Suprapubic skin (tissue), 4 donors: Measurements from ENCODE around the gene COL18A1. TPM values are rescaled to one million over a fixed set of nuclear protein-coding genes. Genes with fewer than 3 reads are reported as not detected.

Source experiments
- DNase-seq, 2 donors: peaks; one replicate each; pipeline ENCODE4 v3.0.0-alpha.2; 2019; ENCODE audit warnings: low spot score in 2 of 2
- H3K27ac ChIP-seq: fragments of 200-600 bp; sonication (generic); one replicate; pipeline ENCODE4 v1.5.1; 2019
- H3K27me3 ChIP-seq: fragments of 200-600 bp; sonication (generic); one replicate; pipeline ENCODE4 v1.5.1; 2019
- H3K36me3 ChIP-seq: fragments of 200-600 bp; sonication (generic); one replicate; pipeline ENCODE4 v1.5.1; 2019
- H3K4me1 ChIP-seq: fragments of 200-600 bp; sonication (generic); one replicate; pipeline ENCODE4 v1.5.1; 2019
- H3K4me3 ChIP-seq: fragments of 200-600 bp; sonication (generic); one replicate; pipeline ENCODE4 v1.5.1; 2019; ENCODE audit warnings: mild to moderate bottlenecking
- H3K9me3 ChIP-seq: fragments of 200-600 bp; sonication (generic); one replicate; pipeline ENCODE4 v1.5.1; 2019
- EP300 ChIP-seq: sonication (generic); formaldehyde crosslinking; IDR thresholded peaks from one replicate; pipeline ENCODE4 v1.6.1; 2017; ENCODE audit warnings: antibody characterized with exemption
- POLR2A ChIP-seq, 2 donors: fragments of 450-650 bp; IDR thresholded peaks; one replicate each; pipeline ENCODE4 v1.6.1; 2017; ENCODE audit warnings: antibody characterized with exemption in 2 of 2, mild to moderate bottlenecking in 2 of 2, moderate library complexity in 2 of 2
- POLR2AphosphoS5 ChIP-seq, 3 donors: sonication (generic); formaldehyde crosslinking; IDR thresholded peaks; one replicate each; pipeline ENCODE4 v1.6.1; 2017; ENCODE audit warnings: antibody characterized with exemption in 3 of 3
- WGBS: methylation state at CpG from one replicate; pipeline ENCODE4 v1.1.5; 2018; 5-methylcytosine and 5-hydroxymethylcytosine counted together
- total RNA-seq, 4 donors: library from RNA; depleted of rRNA; stranded (reverse); fragments of >200 nt; gene quantifications; one replicate each; pipeline ENCODE4 v1.1.0, GENCODE V29; 2016
- TF ChIP-seq, protein P1 (sequence below), 2 donors: fragments of 200-600 bp in 1 of 2; fragments of 450-650 bp in 1 of 2; sonication (generic) in 1 of 2; IDR thresholded peaks; one replicate each; pipeline ENCODE4 v1.5.1; 2016 to 2019; ENCODE audit warnings: antibody characterized with exemption in 2 of 2, mild to moderate bottlenecking in 1 of 2, moderate library complexity in 1 of 2

The COL18A1 gene
- total RNA-seq, 4 donors from 2014 or later: 71.9 to 157 (median 101) TPM

DNA sequence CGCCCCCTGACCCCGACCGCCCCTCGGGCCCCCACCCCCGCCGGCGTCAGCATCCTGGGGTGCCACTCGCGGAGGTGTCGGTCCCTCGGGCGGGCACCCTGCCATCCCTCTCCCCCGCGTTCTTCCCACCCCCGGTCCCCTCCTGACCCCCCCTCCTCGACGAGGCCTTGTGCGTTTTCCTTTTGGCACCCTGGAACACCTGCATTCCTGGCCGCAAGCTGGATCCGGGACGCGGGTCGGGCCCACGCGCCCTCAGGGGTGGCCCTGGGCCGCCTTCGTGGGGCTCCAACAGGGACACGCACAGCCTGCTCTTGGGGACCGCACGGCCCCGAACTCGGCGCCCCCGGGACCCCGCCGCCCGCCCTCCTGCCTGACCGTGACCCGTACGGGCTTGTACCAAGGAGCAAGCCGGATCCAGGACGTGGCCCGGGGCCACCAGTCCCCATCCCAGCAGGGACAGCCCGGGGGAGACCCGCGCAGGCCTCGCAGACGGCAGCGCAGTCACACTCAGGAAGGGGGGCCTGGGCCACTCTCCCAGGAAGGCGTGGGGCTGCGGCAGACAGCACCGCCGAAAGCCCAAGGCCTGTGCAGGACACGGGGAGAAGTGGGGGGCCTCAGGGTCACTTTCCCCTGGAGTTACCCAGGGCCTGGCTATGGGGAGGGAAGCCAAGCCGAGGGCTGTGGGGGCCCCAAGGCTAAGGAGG lies 137.9 kb downstream of the COL18A1 start:
- no peaks in the 10 kb centered on the region for H3K27me3 ChIP-seq
- H3K4me1 ChIP-seq: peaks cover 23% of the 10 kb centered on the region
- 35% methylated on average over 4 of the region's 55 CpGs for WGBS
- TF ChIP-seq POLR2AphosphoS5 (IDR thresholded peaks at IDR 0.05): no peak
- TF ChIP-seq, protein P1, sequence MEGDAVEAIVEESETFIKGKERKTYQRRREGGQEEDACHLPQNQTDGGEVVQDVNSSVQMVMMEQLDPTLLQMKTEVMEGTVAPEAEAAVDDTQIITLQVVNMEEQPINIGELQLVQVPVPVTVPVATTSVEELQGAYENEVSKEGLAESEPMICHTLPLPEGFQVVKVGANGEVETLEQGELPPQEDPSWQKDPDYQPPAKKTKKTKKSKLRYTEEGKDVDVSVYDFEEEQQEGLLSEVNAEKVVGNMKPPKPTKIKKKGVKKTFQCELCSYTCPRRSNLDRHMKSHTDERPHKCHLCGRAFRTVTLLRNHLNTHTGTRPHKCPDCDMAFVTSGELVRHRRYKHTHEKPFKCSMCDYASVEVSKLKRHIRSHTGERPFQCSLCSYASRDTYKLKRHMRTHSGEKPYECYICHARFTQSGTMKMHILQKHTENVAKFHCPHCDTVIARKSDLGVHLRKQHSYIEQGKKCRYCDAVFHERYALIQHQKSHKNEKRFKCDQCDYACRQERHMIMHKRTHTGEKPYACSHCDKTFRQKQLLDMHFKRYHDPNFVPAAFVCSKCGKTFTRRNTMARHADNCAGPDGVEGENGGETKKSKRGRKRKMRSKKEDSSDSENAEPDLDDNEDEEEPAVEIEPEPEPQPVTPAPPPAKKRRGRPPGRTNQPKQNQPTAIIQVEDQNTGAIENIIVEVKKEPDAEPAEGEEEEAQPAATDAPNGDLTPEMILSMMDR (IDR thresholded peaks at IDR 0.05): no peak
- TF ChIP-seq POLR2A (IDR thresholded peaks at IDR 0.05): no peak
- DNase-seq: peak in 1 of 2 donors; percentile 79
- peak overlapping the region; percentile 49 for H3K27ac ChIP-seq
- no peaks in the 10 kb centered on the region for H3K9me3 ChIP-seq
- no peaks in the 10 kb centered on the region for H3K36me3 ChIP-seq
- peak overlapping the region; percentile 77 for H3K4me3 ChIP-seq

DNA sequence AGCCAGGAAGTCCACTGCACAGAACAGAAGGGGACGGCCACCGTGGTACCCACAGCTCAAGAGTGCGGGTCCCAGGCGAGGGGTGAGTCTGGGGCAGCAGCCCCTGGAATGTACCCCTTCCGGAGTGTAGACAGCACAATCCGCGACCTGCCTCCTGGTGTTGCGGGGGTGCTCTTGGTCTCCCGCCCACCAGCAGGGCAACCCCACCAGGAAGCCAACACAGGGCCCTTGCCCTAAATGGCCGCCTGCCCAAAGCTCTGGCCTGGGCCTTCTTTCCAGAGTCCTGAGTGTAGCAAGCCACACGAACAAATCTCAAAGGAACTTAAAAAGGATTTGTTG lies 138.4 kb downstream of the COL18A1 start:
- TF ChIP-seq POLR2AphosphoS5 (IDR thresholded peaks at IDR 0.05) (no peak), POLR2A (IDR thresholded peaks at IDR 0.05) (no peak), EP300 (no peak)
- TF ChIP-seq, protein P1 (IDR thresholded peaks at IDR 0.05): no peak
- 85% methylated on average over 9 of the region's 11 CpGs for WGBS

GRCh38 chr21:45543710-45544448 lies 138.9 kb downstream of the COL18A1 start:
- Histone ChIP-seq H3K4me3 (no peak overlapping the region), H3K27ac (no peak overlapping the region), H3K4me1 (peaks cover 23% of the 10 kb centered on the region), H3K36me3 (no peaks in the 10 kb centered on the region), H3K27me3 (no peaks in the 10 kb centered on the region), H3K9me3 (no peaks in the 10 kb centered on the region)
- peak in 1 of 2 donors; percentile 72 for DNase-seq
- WGBS: 60% methylated on average over 4 of the region's 23 CpGs
- no peak for TF ChIP-seq POLR2AphosphoS5 (IDR thresholded peaks at IDR 0.05)
- TF ChIP-seq, protein P1 (IDR thresholded peaks at IDR 0.05): no peak
- TF ChIP-seq POLR2A (IDR thresholded peaks at IDR 0.05): no peak
- TF ChIP-seq EP300: no peak

More for the DNA sequence above, 138.4 kb downstream of the COL18A1 start:
- H3K27me3 ChIP-seq: no peaks in the 10 kb centered on the region
- no peaks in the 10 kb centered on the region for H3K9me3 ChIP-seq
- H3K27ac ChIP-seq: no peak overlapping the region
- no peaks in the 10 kb centered on the region for H3K36me3 ChIP-seq
- H3K4me1 ChIP-seq: peaks cover 23% of the 10 kb centered on the region
- H3K4me3 ChIP-seq: peak overlapping the region; percentile 77
- peak; percentile 67 to 74 for DNase-seq

- no peak for TF ChIP-seq POLR2A (IDR thresholded peaks at IDR 0.05)
- no peak for TF ChIP-seq POLR2AphosphoS5 (IDR thresholded peaks at IDR 0.05)
- TF ChIP-seq, protein P1 (IDR thresholded peaks at IDR 0.05): no peak
- no peak for TF ChIP-seq EP300
- Histone ChIP-seq H3K27me3 (no peaks in the 10 kb centered on the region), H3K4me3 (no peak overlapping the region), H3K4me1 (peaks cover 23% of the 10 kb centered on the region), H3K9me3 (no peaks in the 10 kb centered on the region), H3K27ac (no peak overlapping the region), H3K36me3 (no peaks in the 10 kb centered on the region)
- peak in 1 of 2 donors; percentile 65 for DNase-seq
- WGBS: 89% methylated on average over 7 of the region's 18 CpGs
Observed at GRCh38 chr21:45544449-45545235, 139.7 kb downstream of the COL18A1 start.

DNA sequence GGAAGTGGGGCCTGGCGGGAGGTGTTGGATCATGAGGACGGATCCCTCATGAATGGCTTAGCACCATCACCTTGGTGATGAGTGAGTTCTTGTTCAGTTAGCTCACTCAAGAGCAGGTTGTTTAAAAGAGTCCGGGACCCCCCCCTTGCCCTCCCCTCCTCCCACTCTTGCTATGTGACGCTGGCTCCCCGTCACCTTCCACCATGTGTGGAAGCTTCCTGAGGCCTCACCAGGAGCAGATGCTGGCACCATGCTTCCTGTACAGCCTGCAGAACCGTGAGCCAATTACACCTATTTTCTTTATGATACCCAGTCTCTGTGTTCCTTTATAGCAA lies 140.2 kb downstream of the COL18A1 start:
- H3K9me3 ChIP-seq: no peaks in the 10 kb centered on the region
- peak in 1 of 2 donors; percentile 66 for DNase-seq
- no peaks in the 10 kb centered on the region for H3K27me3 ChIP-seq
- 95% methylated on average over 6 of the region's 6 CpGs for WGBS
- H3K4me3 ChIP-seq: no peak overlapping the region
- H3K4me1 ChIP-seq: peaks cover 23% of the 10 kb centered on the region
- no peaks in the 10 kb centered on the region for H3K36me3 ChIP-seq
- no peak overlapping the region for H3K27ac ChIP-seq
- TF ChIP-seq POLR2AphosphoS5 (IDR thresholded peaks at IDR 0.05): no peak
- no peak for TF ChIP-seq EP300
- TF ChIP-seq, protein P1 (IDR thresholded peaks at IDR 0.05): no peak
